ENCODE results near the gene GRPR.
"Not testable (repeated sequence)": the region's sequence is repeated elsewhere in the genome, so short reads cannot be mapped to it uniquely, and the experiment has no call there.

The GRPR gene

DNA sequence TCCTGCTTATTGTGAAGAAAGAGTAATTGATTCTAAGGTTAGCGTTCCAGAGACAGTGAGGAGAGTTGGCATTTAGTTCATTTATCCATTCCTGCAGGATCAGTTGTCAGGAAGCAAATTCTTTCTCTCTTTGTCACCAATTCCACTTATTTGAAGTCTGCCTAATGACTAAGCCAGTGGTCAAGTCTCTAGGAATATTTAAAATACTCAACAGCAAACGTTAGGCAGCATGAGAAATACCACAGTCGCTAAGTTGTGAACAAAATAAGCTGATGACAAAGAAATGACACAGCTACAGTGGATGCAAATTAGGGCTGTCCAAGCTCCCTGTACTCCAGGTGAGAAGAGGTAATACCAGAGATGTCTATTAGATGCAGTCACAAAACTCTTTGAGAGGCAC is 37.4 kb downstream of the GRPR start:
- no peaks in the 10 kb centered on the region for H3K27me3 ChIP-seq (ENCODE audit: insufficient read depth, low read length, poor library complexity)
- H3K4me1 ChIP-seq (ENCODE audit: insufficient read depth, low read length), result no peaks in the 10 kb centered on the region
- H3K4me3 ChIP-seq (ENCODE audit: low read depth in 1 of 2, low read length in 2 of 2), result no peak overlapping the region
- H3K9ac ChIP-seq (ENCODE audit: low read depth, low read length), result no peak overlapping the region
- no peak overlapping the region for H3K27ac ChIP-seq (ENCODE audit: low read length)
- TF ChIP-seq, protein P1, sequence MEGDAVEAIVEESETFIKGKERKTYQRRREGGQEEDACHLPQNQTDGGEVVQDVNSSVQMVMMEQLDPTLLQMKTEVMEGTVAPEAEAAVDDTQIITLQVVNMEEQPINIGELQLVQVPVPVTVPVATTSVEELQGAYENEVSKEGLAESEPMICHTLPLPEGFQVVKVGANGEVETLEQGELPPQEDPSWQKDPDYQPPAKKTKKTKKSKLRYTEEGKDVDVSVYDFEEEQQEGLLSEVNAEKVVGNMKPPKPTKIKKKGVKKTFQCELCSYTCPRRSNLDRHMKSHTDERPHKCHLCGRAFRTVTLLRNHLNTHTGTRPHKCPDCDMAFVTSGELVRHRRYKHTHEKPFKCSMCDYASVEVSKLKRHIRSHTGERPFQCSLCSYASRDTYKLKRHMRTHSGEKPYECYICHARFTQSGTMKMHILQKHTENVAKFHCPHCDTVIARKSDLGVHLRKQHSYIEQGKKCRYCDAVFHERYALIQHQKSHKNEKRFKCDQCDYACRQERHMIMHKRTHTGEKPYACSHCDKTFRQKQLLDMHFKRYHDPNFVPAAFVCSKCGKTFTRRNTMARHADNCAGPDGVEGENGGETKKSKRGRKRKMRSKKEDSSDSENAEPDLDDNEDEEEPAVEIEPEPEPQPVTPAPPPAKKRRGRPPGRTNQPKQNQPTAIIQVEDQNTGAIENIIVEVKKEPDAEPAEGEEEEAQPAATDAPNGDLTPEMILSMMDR (IDR thresholded peaks at IDR 0.05; ENCODE audit: borderline replicate concordance, extremely low read depth, low read length, poor library complexity, severe bottlenecking), result no peak
- no peak for TF ChIP-seq EZH2 (IDR thresholded peaks at IDR 0.05; ENCODE audit: borderline replicate concordance, low read depth, low read length, severe bottlenecking)
- no peaks in the 10 kb centered on the region for H3K9me3 ChIP-seq (ENCODE audit: insufficient read depth, low read length, severe bottlenecking)
- no peaks in the 10 kb centered on the region for H4K20me1 ChIP-seq (ENCODE audit: insufficient read depth, low read length)
- no peaks in the 10 kb centered on the region for H3K79me2 ChIP-seq (ENCODE audit: insufficient read depth, low read length)
- H3K4me2 ChIP-seq (ENCODE audit: insufficient read depth, low read length), result no peak overlapping the region
- H3K36me3 ChIP-seq (ENCODE audit: insufficient read depth, low read length), result no peaks in the 10 kb centered on the region
- DNase-seq, result no peak
- H2AFZ ChIP-seq (ENCODE audit: low read depth, low read length), result no peak overlapping the region
- ATAC-seq (ENCODE audit: insufficient read depth, low read depth), result no peak

DNA sequence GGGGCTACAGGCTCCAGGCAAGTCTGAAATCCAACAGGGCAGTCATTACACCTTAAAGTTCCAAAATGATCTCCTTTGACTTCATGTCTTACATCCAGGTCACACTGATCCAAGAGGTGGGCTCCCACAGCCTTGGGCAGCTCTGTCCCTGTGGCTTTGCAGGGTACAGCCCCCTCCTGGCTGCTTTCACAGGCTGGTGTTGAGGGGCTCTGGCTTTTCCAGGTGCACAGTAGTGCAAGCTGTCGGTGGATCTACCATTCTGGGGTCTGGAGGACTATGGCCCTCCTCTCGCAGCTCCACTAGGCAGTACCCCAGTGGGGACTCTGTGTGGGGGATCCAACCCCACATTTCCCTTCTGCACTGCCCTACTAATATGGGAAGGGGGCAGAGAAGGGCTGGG is 37.8 kb downstream of the GRPR start:
- H3K36me3 ChIP-seq (ENCODE audit: insufficient read depth, low read length); H3K4me2 ChIP-seq (ENCODE audit: insufficient read depth, low read length); H3K9me3 ChIP-seq (ENCODE audit: insufficient read depth, low read length, severe bottlenecking); H2AFZ ChIP-seq (ENCODE audit: low read depth, low read length); H3K9ac ChIP-seq (ENCODE audit: low read depth, low read length); H3K27ac ChIP-seq (ENCODE audit: low read length); DNase-seq; H3K4me1 ChIP-seq (ENCODE audit: insufficient read depth, low read length); H3K79me2 ChIP-seq (ENCODE audit: insufficient read depth, low read length); ATAC-seq (ENCODE audit: insufficient read depth, low read depth); H4K20me1 ChIP-seq (ENCODE audit: insufficient read depth, low read length); H3K27me3 ChIP-seq (ENCODE audit: insufficient read depth, low read length, poor library complexity); H3K4me3 ChIP-seq (ENCODE audit: low read depth in 1 of 2, low read length in 2 of 2): not testable (repeated sequence)

DNA sequence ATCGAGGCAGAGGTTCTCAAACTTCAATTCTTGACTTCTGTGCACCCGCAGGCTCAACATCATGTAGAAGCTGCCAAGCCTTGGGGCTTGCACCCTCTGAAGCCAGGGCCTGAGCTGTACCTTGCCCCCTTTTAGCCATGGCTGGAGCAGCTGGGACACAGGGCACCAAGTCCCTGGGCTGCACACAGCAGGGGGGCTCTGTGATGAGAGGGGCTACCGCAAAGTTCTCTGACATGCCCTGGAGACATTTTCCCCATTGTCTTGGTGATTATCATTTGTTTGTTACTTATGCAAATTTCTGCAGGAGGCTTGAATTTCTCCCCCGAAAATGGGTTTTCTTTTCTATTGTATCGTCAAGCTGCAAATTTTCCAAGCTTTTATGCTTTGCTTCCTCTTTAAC is 39.0 kb downstream of the GRPR start:
- no peaks in the 10 kb centered on the region for H3K4me1 ChIP-seq (ENCODE audit: insufficient read depth, low read length)
- no peaks in the 10 kb centered on the region for H3K27me3 ChIP-seq (ENCODE audit: insufficient read depth, low read length, poor library complexity)
- no peak overlapping the region for H3K4me2 ChIP-seq (ENCODE audit: insufficient read depth, low read length)
- H3K79me2 ChIP-seq (ENCODE audit: insufficient read depth, low read length), result no peaks in the 10 kb centered on the region
- ATAC-seq (ENCODE audit: insufficient read depth, low read depth), result no peak
- no peaks in the 10 kb centered on the region for H3K36me3 ChIP-seq (ENCODE audit: insufficient read depth, low read length)
- no peaks in the 10 kb centered on the region for H3K9me3 ChIP-seq (ENCODE audit: insufficient read depth, low read length, severe bottlenecking)
- H4K20me1 ChIP-seq (ENCODE audit: insufficient read depth, low read length), result no peaks in the 10 kb centered on the region
- no peak overlapping the region for H3K27ac ChIP-seq (ENCODE audit: low read length)
- TF ChIP-seq EZH2 (IDR thresholded peaks at IDR 0.05; ENCODE audit: borderline replicate concordance, low read depth, low read length, severe bottlenecking), result no peak
- TF ChIP-seq, protein P1 (IDR thresholded peaks at IDR 0.05; ENCODE audit: borderline replicate concordance, extremely low read depth, low read length, poor library complexity, severe bottlenecking), result no peak
- no peak overlapping the region for H3K9ac ChIP-seq (ENCODE audit: low read depth, low read length)
- H2AFZ ChIP-seq (ENCODE audit: low read depth, low read length), result no peak overlapping the region
- H3K4me3 ChIP-seq (ENCODE audit: low read depth in 1 of 2, low read length in 2 of 2), result no peak overlapping the region
- DNase-seq, result no peak

DNA sequence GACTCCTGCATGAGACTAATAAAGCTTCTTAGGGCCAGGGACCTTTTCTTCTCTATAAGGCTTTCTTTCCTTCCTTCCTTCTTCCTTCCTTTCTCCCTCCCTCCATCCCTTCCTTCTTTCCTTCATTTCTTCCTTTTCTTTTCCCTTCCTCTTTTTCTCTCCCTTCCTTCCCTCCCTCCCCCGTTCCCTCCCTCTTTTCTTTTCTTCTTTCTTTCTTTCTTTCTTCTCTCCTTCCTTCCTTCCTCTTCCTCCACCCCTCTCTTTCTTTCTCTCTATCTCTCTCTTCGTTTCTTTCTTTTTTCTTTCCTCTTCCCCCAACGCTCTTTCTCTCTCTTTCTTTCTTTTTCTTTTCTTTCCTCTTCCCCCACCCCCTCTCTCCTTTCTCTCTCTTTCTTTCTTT is 41.4 kb downstream of the GRPR start:
- H3K9me3 ChIP-seq (ENCODE audit: insufficient read depth, low read length, severe bottlenecking), result no peaks in the 10 kb centered on the region
- H4K20me1 ChIP-seq (ENCODE audit: insufficient read depth, low read length), result no peaks in the 10 kb centered on the region
- H3K4me2 ChIP-seq (ENCODE audit: insufficient read depth, low read length), result no peak overlapping the region
- no peaks in the 10 kb centered on the region for H3K36me3 ChIP-seq (ENCODE audit: insufficient read depth, low read length)
- no peak overlapping the region for H3K4me3 ChIP-seq (ENCODE audit: low read depth in 1 of 2, low read length in 2 of 2)
- no peaks in the 10 kb centered on the region for H3K27me3 ChIP-seq (ENCODE audit: insufficient read depth, low read length, poor library complexity)
- no peak overlapping the region for H3K9ac ChIP-seq (ENCODE audit: low read depth, low read length)
- ATAC-seq (ENCODE audit: insufficient read depth, low read depth) (no peak), DNase-seq (no peak)
- H3K27ac ChIP-seq (ENCODE audit: low read length), result no peak overlapping the region
- no peak overlapping the region for H2AFZ ChIP-seq (ENCODE audit: low read depth, low read length)
- H3K79me2 ChIP-seq (ENCODE audit: insufficient read depth, low read length), result no peaks in the 10 kb centered on the region
- TF ChIP-seq, protein P1 (IDR thresholded peaks at IDR 0.05; ENCODE audit: borderline replicate concordance, extremely low read depth, low read length, poor library complexity, severe bottlenecking), result no peak
- no peak for TF ChIP-seq EZH2 (IDR thresholded peaks at IDR 0.05; ENCODE audit: borderline replicate concordance, low read depth, low read length, severe bottlenecking)
- no peaks in the 10 kb centered on the region for H3K4me1 ChIP-seq (ENCODE audit: insufficient read depth, low read length)
